ENCODE data around the gene PTOV1. TPM values are rescaled to one million over a fixed set of nuclear protein-coding genes. Genes with fewer than 3 reads are reported as not detected.

PTOV1 gene
- total RNA-seq, 1 donor from 2014 or later: 466 TPM

Small RNAs within 50 kb of the gene (microRNA-seq; reads per million reads assigned to microRNA genes)
- gene MIR4749 (21.3 reads per million, percentile 35 among the genes with 10 or more reads in this experiment), gene MIR4750 (5.9 reads per million, percentile 3 among the genes with 10 or more reads in this experiment), gene MIR6800 (8.3 reads per million, percentile 13 among the genes with 10 or more reads in this experiment)

Other genes starting within 250 kb of the PTOV1 start
- 1.2 and 2.3 TPM in 2 replicates for gene RRAS, start 211.0 kb upstream of the PTOV1 start, total RNA-seq
- 89.6 and 91.9 TPM in 2 replicates for gene SCAF1, start 208.9 kb upstream of the PTOV1 start, total RNA-seq
- 70.0 and 76.0 TPM in 2 replicates for gene IRF3, start 185.3 kb upstream of the PTOV1 start, total RNA-seq
- gene BCL2L12, start 185.2 kb upstream of the PTOV1 start, total RNA-seq: 92.4 and 99.5 TPM in 2 replicates
- gene PRMT1, start 173.9 kb upstream of the PTOV1 start, total RNA-seq: 454 and 470 TPM in 2 replicates
- gene ADM5, start 161.6 kb upstream of the PTOV1 start, total RNA-seq: 11.8 TPM in 2 replicates
- gene CPT1C, start 160.0 kb upstream of the PTOV1 start, total RNA-seq: 87.7 and 96.1 TPM in 2 replicates
- not detected in 2 replicates for gene TSKS, start 87.9 kb upstream of the PTOV1 start, total RNA-seq
- 96.7 and 102 TPM in 2 replicates for gene AP2A1, start 84.2 kb upstream of the PTOV1 start, total RNA-seq
- gene FUZ, start 37.9 kb upstream of the PTOV1 start, total RNA-seq: 37.5 and 38.0 TPM in 2 replicates
- 80.8 and 85.4 TPM in 2 replicates for gene MED25, start 32.9 kb upstream of the PTOV1 start, total RNA-seq
- 131 and 135 TPM in 2 replicates for gene PNKP, start 16.4 kb downstream of the PTOV1 start, total RNA-seq
- gene AKT1S1, start 26.2 kb downstream of the PTOV1 start, total RNA-seq: 38.6 and 39.6 TPM in 2 replicates
- 30.5 and 34.5 TPM in 2 replicates for gene TBC1D17, start 26.5 kb downstream of the PTOV1 start, total RNA-seq
- 0.12 and 0.41 TPM in 2 replicates for gene IL4I1, start 45.7 kb downstream of the PTOV1 start, total RNA-seq
- gene ATF5, start 78.0 kb downstream of the PTOV1 start, total RNA-seq: 23.4 and 24.2 TPM in 2 replicates
- gene NUP62, start 78.3 kb downstream of the PTOV1 start, total RNA-seq: 127 and 141 TPM in 2 replicates
- gene SIGLEC11, start 110.0 kb downstream of the PTOV1 start, total RNA-seq: not detected in 2 replicates
- 43.4 TPM in 2 replicates for gene VRK3, start 174.2 kb downstream of the PTOV1 start, total RNA-seq
- 23.3 and 24.5 TPM in 2 replicates for gene ZNF473, start 174.8 kb downstream of the PTOV1 start, total RNA-seq